Spleen (tissue), 7 donors: ENCODE results near the gene LRRK1.

Source experiments
- POLR2A ChIP-seq, 3 donors: fragments of 450-650 bp; IDR thresholded peaks; one replicate each; pipeline ENCODE4 v1.5.1; 2017; ENCODE audit warnings: antibody characterized with exemption in 3 of 3, mild to moderate bottlenecking in 1 of 3
- POLR2AphosphoS5 ChIP-seq, 3 donors: sonication (generic); formaldehyde crosslinking; IDR thresholded peaks; one replicate each; pipeline ENCODE4 v1.5.1; 2017; ENCODE audit warnings: antibody characterized with exemption in 3 of 3
- TF ChIP-seq, protein P1 (sequence below), 11 experiments: fragments of 200-600 bp in 7 of 11; fragments of 450-650 bp in 4 of 11; sonication (generic) in 4 of 11; IDR thresholded peaks in 8 of 11; conservative IDR thresholded peaks in 3 of 11; 1 replicate in 7 of 11; 2 replicates in 4 of 11; pipeline versions ENCODE4 v1.4.0 to v1.8.0; 2016 to 2021; ENCODE audit warnings: antibody characterized with exemption in 11 of 11, inconsistent platforms in 4 of 11, mild to moderate bottlenecking in 1 of 11
- donor health status: DM: no; HTN: no; CAD: no; lungs with moderate emphysema.
- donor health status: DM: no; HTN: no; CAD: no.
- donor health status: DM: no; HTN: no; CAD: no.

DNA sequence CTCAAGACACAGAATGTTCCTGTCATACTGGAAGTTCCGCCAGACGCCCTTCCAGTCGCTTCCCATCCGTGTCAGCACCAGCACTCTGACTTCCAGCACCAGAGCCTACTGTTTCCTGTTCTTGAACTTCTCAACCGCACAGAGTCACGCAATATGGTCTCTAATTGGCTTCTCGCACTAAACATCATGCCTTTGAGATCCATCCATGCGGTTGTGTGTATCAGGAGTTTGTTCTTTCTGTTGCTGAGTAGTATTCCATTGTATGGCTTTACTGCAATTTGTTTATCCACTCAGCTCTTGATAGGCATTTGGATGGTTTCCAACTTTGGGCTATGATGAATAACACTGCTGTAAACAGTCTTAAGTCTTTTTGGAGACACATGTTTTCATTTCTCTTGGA lies 112.1 kb downstream of the LRRK1 start:
- TF ChIP-seq POLR2A (IDR thresholded peaks at IDR 0.05) (no peak), POLR2AphosphoS5 (IDR thresholded peaks at IDR 0.05) (peak in 2 of 3 donors; percentile 44 to 48)
- TF ChIP-seq, protein P1, sequence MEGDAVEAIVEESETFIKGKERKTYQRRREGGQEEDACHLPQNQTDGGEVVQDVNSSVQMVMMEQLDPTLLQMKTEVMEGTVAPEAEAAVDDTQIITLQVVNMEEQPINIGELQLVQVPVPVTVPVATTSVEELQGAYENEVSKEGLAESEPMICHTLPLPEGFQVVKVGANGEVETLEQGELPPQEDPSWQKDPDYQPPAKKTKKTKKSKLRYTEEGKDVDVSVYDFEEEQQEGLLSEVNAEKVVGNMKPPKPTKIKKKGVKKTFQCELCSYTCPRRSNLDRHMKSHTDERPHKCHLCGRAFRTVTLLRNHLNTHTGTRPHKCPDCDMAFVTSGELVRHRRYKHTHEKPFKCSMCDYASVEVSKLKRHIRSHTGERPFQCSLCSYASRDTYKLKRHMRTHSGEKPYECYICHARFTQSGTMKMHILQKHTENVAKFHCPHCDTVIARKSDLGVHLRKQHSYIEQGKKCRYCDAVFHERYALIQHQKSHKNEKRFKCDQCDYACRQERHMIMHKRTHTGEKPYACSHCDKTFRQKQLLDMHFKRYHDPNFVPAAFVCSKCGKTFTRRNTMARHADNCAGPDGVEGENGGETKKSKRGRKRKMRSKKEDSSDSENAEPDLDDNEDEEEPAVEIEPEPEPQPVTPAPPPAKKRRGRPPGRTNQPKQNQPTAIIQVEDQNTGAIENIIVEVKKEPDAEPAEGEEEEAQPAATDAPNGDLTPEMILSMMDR (IDR thresholded peaks at IDR 0.05 in 8 of 11, conservative IDR thresholded peaks at IDR 0.05 in 3 of 11): no peak
